Progenitor cell of endocrine pancreas (in vitro differentiated cells): ENCODE data around the gene ZNF469. TPM values are rescaled to one million over a fixed set of nuclear protein-coding genes. Genes with fewer than 3 reads are reported as not detected.

Source experiments
- DNase-seq: peaks from one replicate; pipeline ENCODE4 v3.0.0; 2021; ENCODE audit warnings: low spot score; ENCODE audit not compliant: unreplicated experiment
- H3K27ac Mint-ChIP-seq: 2 replicates; pipeline ENCODE4 v1.8.0; 2021; ENCODE audit warnings: mild to moderate bottlenecking, moderate library complexity, mixed read lengths
- H3K27me3 Mint-ChIP-seq: 2 replicates; pipeline ENCODE4 v1.8.0; 2021; ENCODE audit warnings: mixed read lengths
- H3K36me3 Mint-ChIP-seq: 2 replicates; pipeline ENCODE4 v1.8.0; 2022; ENCODE audit warnings: mixed read lengths; ENCODE audit not compliant: insufficient read depth
- H3K4me1 Mint-ChIP-seq: 2 replicates; pipeline ENCODE4 v1.8.0; 2021; ENCODE audit warnings: low read depth, mixed read lengths
- H3K4me3 Mint-ChIP-seq: 2 replicates; pipeline ENCODE4 v1.8.0; 2021; ENCODE audit warnings: low read depth, mild to moderate bottlenecking, moderate library complexity, mixed read lengths
- H3K9me3 Mint-ChIP-seq: 2 replicates; pipeline ENCODE4 v1.8.0; 2021; ENCODE audit warnings: low read depth, mixed read lengths
- total RNA-seq: library from RNA; stranded (reverse); gene quantifications from 2 replicates; pipeline ENCODE4 v1.2.1, GENCODE V29; 2021
- TF ChIP-seq, protein P1 (sequence below): fragments of 200-600 bp; sonication (generic); IDR thresholded peaks from one replicate; pipeline ENCODE4 v1.5.0; 2021; ENCODE audit warnings: antibody characterized with exemption, mild to moderate bottlenecking; ENCODE audit not compliant: unreplicated experiment

Gene ZNF469
- total RNA-seq, 1 donor from 2014 or later: 0.05 TPM

GRCh38 chr16:88345031-88345720 lies 37.6 kb upstream of the ZNF469 start:
- TF ChIP-seq, protein P1, sequence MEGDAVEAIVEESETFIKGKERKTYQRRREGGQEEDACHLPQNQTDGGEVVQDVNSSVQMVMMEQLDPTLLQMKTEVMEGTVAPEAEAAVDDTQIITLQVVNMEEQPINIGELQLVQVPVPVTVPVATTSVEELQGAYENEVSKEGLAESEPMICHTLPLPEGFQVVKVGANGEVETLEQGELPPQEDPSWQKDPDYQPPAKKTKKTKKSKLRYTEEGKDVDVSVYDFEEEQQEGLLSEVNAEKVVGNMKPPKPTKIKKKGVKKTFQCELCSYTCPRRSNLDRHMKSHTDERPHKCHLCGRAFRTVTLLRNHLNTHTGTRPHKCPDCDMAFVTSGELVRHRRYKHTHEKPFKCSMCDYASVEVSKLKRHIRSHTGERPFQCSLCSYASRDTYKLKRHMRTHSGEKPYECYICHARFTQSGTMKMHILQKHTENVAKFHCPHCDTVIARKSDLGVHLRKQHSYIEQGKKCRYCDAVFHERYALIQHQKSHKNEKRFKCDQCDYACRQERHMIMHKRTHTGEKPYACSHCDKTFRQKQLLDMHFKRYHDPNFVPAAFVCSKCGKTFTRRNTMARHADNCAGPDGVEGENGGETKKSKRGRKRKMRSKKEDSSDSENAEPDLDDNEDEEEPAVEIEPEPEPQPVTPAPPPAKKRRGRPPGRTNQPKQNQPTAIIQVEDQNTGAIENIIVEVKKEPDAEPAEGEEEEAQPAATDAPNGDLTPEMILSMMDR: no peak
- Mint-ChIP-seq H3K4me3 (no peak overlapping the region), H3K9me3 (no peaks in the 10 kb centered on the region), H3K4me1 (no peaks in the 10 kb centered on the region), H3K27me3 (peaks cover 6% of the 10 kb centered on the region), H3K27ac (no peak overlapping the region), H3K36me3 (no peaks in the 10 kb centered on the region)
- DNase-seq: no peak

- peaks cover 3% of the 10 kb centered on the region for H3K27me3 Mint-ChIP-seq
- no peaks in the 10 kb centered on the region for H3K9me3 Mint-ChIP-seq
- TF ChIP-seq, protein P1: no peak
- no peak overlapping the region for H3K27ac Mint-ChIP-seq
- no peak for DNase-seq
- H3K4me1 Mint-ChIP-seq: no peaks in the 10 kb centered on the region
- H3K36me3 Mint-ChIP-seq: no peaks in the 10 kb centered on the region
- H3K4me3 Mint-ChIP-seq: no peak overlapping the region
Observed at GRCh38 chr16:88345721-88346560, 36.8 kb upstream of the ZNF469 start.

DNA sequence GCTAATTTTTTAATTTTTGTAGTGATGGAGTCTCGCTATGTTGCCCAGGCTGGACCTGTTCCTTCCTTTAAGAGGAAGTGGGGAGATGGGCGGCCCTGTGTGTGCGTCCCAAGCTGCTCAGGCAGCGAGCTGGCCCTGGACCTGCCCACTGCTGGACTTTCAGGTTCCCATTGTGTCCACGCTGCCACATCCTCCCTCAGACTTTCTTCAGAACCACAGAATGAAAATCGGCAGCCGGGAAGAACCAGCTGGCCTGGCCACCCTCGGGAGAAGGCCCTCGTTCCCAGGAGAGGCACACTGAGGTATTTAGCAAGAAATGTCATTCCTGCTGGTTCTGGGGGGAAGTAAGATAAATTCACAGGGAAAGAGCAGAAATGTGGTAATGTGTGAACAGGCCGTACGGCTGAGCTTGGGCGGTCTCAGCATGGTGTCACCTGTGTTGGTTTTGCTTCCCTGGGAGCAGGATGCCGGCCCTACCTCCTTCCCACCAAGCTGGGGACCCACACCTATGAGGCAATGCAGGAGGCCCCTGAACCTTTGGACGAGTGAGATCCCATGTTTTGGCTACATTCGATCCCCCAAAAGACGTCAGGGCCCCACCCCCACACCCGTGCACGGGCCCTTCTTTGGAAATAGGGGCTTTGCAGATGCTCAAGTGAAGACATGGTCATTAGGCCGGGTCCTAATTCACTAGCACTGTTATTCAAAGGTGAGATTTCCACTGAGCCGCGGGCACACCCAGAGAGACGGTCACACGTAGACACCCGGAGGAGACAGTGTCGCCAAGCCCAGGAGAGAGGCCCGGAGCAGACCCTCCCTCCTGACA lies 35.9 kb upstream of the ZNF469 start:
- Mint-ChIP-seq H3K4me3 (no peak overlapping the region), H3K27ac (no peak overlapping the region), H3K4me1 (no peaks in the 10 kb centered on the region), H3K9me3 (no peaks in the 10 kb centered on the region), H3K36me3 (no peaks in the 10 kb centered on the region), H3K27me3 (peaks cover 3% of the 10 kb centered on the region)
- TF ChIP-seq, protein P1: no peak
- no peak for DNase-seq

- peaks cover 3% of the 10 kb centered on the region for H3K27me3 Mint-ChIP-seq
- no peak overlapping the region for H3K27ac Mint-ChIP-seq
- no peaks in the 10 kb centered on the region for H3K36me3 Mint-ChIP-seq
- H3K9me3 Mint-ChIP-seq: no peaks in the 10 kb centered on the region
- no peak overlapping the region for H3K4me3 Mint-ChIP-seq
- TF ChIP-seq, protein P1: no peak
- no peak for DNase-seq
- no peaks in the 10 kb centered on the region for H3K4me1 Mint-ChIP-seq
Observed at GRCh38 chr16:88347656-88348376, 34.9 kb upstream of the ZNF469 start.
